Medulla oblongata (tissue), 1 donor: ENCODE data around the gene RPL3.

Experiments
- DNase-seq: peaks from one replicate; pipeline ENCODE4 v3.0.0-alpha.2; 2015; ENCODE audit errors: extremely low spot score

The RPL3 gene

GRCh38 chr22:39317084-39317774 is 2.2 kb downstream of the RPL3 start:
- DNase-seq, result no peak

GRCh38 chr22:39316440-39317083 is 2.9 kb downstream of the RPL3 start:
- DNase-seq, result peak; percentile 90

GRCh38 chr22:39315389-39315788 is 4.0 kb downstream of the RPL3 start:
- no peak for DNase-seq

GRCh38 chr22:39314251-39314971 is 5.0 kb downstream of the RPL3 start:
- DNase-seq, result no peak

- no peak for DNase-seq
These were observed 6.0 kb downstream of the RPL3 start for GRCh38 chr22:39313258-39314001.

- no peak for DNase-seq
These were observed 7.0 kb downstream of the RPL3 start for GRCh38 chr22:39312410-39312809.

- DNase-seq, result no peak
These were observed 7.6 kb downstream of the RPL3 start for GRCh38 chr22:39311592-39312400.

- DNase-seq, result no peak
These were observed 9.3 kb downstream of the RPL3 start for GRCh38 chr22:39309881-39310714.

- no peak for DNase-seq
These were observed 10.0 kb downstream of the RPL3 start for GRCh38 chr22:39309364-39309861.

- no peak for DNase-seq
These were observed 10.6 kb downstream of the RPL3 start for GRCh38 chr22:39308614-39309363.

GRCh38 chr22:39306456-39307361 is 12.7 kb downstream of the RPL3 start:
- peak; percentile 70 for DNase-seq

GRCh38 chr22:39303892-39304671 is 15.3 kb downstream of the RPL3 start:
- no peak for DNase-seq

GRCh38 chr22:39303358-39303757 is 16.1 kb downstream of the RPL3 start:
- no peak for DNase-seq

GRCh38 chr22:39302431-39302960 is 16.9 kb downstream of the RPL3 start:
- DNase-seq, result no peak

- no peak for DNase-seq
These were observed 17.5 kb downstream of the RPL3 start for GRCh38 chr22:39301926-39302325.

GRCh38 chr22:39301108-39301507 is 18.3 kb downstream of the RPL3 start:
- DNase-seq, result no peak

- peak; percentile 87 for DNase-seq
These were observed 19.1 kb downstream of the RPL3 start for GRCh38 chr22:39300186-39300830.
